Keratinocyte (primary cell): Measurements from ENCODE around the gene CDKN2B. TPM values are rescaled to one million over a fixed set of nuclear protein-coding genes. Genes with fewer than 3 reads are reported as not detected.

Source experiments
- DNase-seq: peaks from one replicate; pipeline ENCODE4 v3.0.0-alpha.2; 2011; ENCODE audit warnings: low read depth, missing footprints, low spot score
- FAIRE-seq: peaks from 2 replicates; lab custom pipeline; 2011; peaks lifted over from hg19 to GRCh38; lab: Jason Lieb, UNC
- H2AFZ ChIP-seq: 2 replicates; pipeline ENCODE4 v1.6.0; 2012; ENCODE audit warnings: low read length, control low read depth, inconsistent platforms; ENCODE audit not compliant: control insufficient read depth
- H3K27ac ChIP-seq: 2 replicates; pipeline ENCODE4 v1.5.1; 2011; ENCODE audit warnings: low read length; ENCODE audit not compliant: control insufficient read depth, insufficient read depth
- H3K27me3 ChIP-seq: 3 replicates; pipeline ENCODE4 v1.6.0; 2011; ENCODE audit warnings: low read length; ENCODE audit not compliant: control insufficient read depth, insufficient read depth; ENCODE audit errors: extremely low read depth
- H3K36me3 ChIP-seq, 2 experiments: 2 replicates in 1 of 2; 3 replicates in 1 of 2; pipeline ENCODE4 v1.5.1; 2011; ENCODE audit warnings: low read length in 2 of 2, mild to moderate bottlenecking in 1 of 2; ENCODE audit not compliant: control insufficient read depth in 2 of 2, insufficient read depth in 2 of 2; ENCODE audit errors: extremely low read depth in 1 of 2
- H3K4me1 ChIP-seq: 3 replicates; pipeline ENCODE4 v1.5.1; 2011; ENCODE audit warnings: low read length; ENCODE audit not compliant: control insufficient read depth, insufficient read depth; ENCODE audit errors: extremely low read depth
- H3K4me2 ChIP-seq: 3 replicates; pipeline ENCODE4 v1.6.0; 2011; ENCODE audit warnings: low read depth, low read length; ENCODE audit not compliant: control insufficient read depth, insufficient read depth; ENCODE audit errors: extremely low read depth
- H3K4me3 ChIP-seq, 3 experiments: fragments of 200-600 bp in 1 of 3; sonication (generic) in 1 of 3; 2 replicates in 2 of 3; 3 replicates in 1 of 3; pipeline ENCODE4 v1.5.1; 2011 to 2016; ENCODE audit warnings: low read length in 3 of 3, mild to moderate bottlenecking in 3 of 3, control low read depth in 2 of 3, inconsistent platforms in 1 of 3, low read depth in 1 of 3, mixed read lengths in 1 of 3, mixed run types in 1 of 3, moderate library complexity in 1 of 3; ENCODE audit not compliant: control insufficient read depth in 2 of 3, insufficient read depth in 2 of 3; ENCODE audit errors: extremely low read depth in 1 of 3
- H3K79me2 ChIP-seq: 2 replicates; pipeline ENCODE4 v1.6.0; 2012; ENCODE audit warnings: low read length; ENCODE audit not compliant: control insufficient read depth, insufficient read depth
- H3K9ac ChIP-seq: 3 replicates; pipeline ENCODE4 v1.6.0; 2011; ENCODE audit warnings: low read length; ENCODE audit not compliant: control insufficient read depth, insufficient read depth; ENCODE audit errors: extremely low read depth
- H3K9me1 ChIP-seq: 3 replicates; pipeline ENCODE4 v1.6.0; 2011; ENCODE audit warnings: low read length; ENCODE audit not compliant: control insufficient read depth, insufficient read depth; ENCODE audit errors: extremely low read depth
- H3K9me3 ChIP-seq: 2 replicates; pipeline ENCODE4 v1.5.1; 2012; ENCODE audit warnings: low read depth, low read length; ENCODE audit not compliant: control insufficient read depth
- H4K20me1 ChIP-seq: 3 replicates; pipeline ENCODE4 v1.6.0; 2011; ENCODE audit warnings: low read length; ENCODE audit not compliant: control insufficient read depth, insufficient read depth; ENCODE audit errors: extremely low read depth
- CTCF ChIP-seq, 3 experiments: IDR thresholded peaks in 1 of 3; conservative IDR thresholded peaks in 1 of 3; optimal IDR thresholded peaks in 1 of 3; 2 replicates in 2 of 3; 3 replicates in 1 of 3; pipeline versions ENCODE3 to v1.5.1; 2011; ENCODE audit warnings: low read length in 3 of 3, mild to moderate bottlenecking in 3 of 3, moderate library complexity in 2 of 3, control low read depth in 1 of 3, inconsistent platforms in 1 of 3; ENCODE audit not compliant: insufficient read depth in 2 of 3; ENCODE audit errors: extremely low read depth in 1 of 3
- EZH2 ChIP-seq: IDR thresholded peaks from one replicate; pipeline ENCODE4 v1.6.1; 2012; ENCODE audit warnings: inconsistent platforms, mild to moderate bottlenecking, low read length, moderate library complexity
- dilution Hi-C: fragments of 300-500 bp; cut with MboI; formaldehyde crosslinking; loops from one replicate; pipeline ENCODE4 v1.7.0; 2020; ENCODE audit warnings: low sequenced_read_pairs; ENCODE audit not compliant: extremely low pct_ligation_motif_present
- polyA plus RNA-seq, 5 experiments: library from polyadenylated mRNA; depleted of rRNA in 3 of 5; stranded (reverse) in 3 of 5; stranded (forward) in 1 of 5; unstranded in 1 of 5; fragments of >200 nt; gene quantifications; 1 replicate in 1 of 5; 2 replicates in 3 of 5; 3 replicates in 1 of 5; pipeline versions ENCODE4 v1.2.1 to v1.2.3, GENCODE V29; 2011 to 2012; ENCODE audit warnings: missing spikeins in 2 of 5, low read depth in 1 of 5, low replicate concordance in 1 of 5

The CDKN2B gene
- polyA plus RNA-seq, 1 donor (not counting 4 experiments of a cell fraction or from before 2014, with no cell fraction given): 19.9 TPM

- DNase-seq (no peak), FAIRE-seq (no peak)
- TF ChIP-seq EZH2 (no peak), CTCF (optimal IDR thresholded peaks at IDR 0.05 in 1 of 3, IDR thresholded peaks at IDR 0.05 in 1 of 3, conservative IDR thresholded peaks at IDR 0.05 in 1 of 3; ENCODE audit: extremely low read depth in 1 of 3, insufficient read depth in 2 of 3, low read length in 3 of 3) (no peak)
- H3K36me3 ChIP-seq: peaks cover 5 to 13% of the 10 kb centered on the region in 2 experiments
- no peak overlapping the region for H3K4me3 ChIP-seq
- no peak overlapping the region for H3K27ac ChIP-seq
- H3K9ac ChIP-seq: no peak overlapping the region
- peaks cover 22% of the 10 kb centered on the region for H3K9me3 ChIP-seq
- peak overlapping the region; percentile 84 for H3K4me2 ChIP-seq
- no peaks in the 10 kb centered on the region for H4K20me1 ChIP-seq
- peaks cover 14% of the 10 kb centered on the region for H3K4me1 ChIP-seq
- no peaks in the 10 kb centered on the region for H3K9me1 ChIP-seq
- dilution Hi-C loops: no loop called here
- no peak overlapping the region for H2AFZ ChIP-seq
- H3K27me3 ChIP-seq: peaks cover 43% of the 10 kb centered on the region
- no peaks in the 10 kb centered on the region for H3K79me2 ChIP-seq
Measured at GRCh38 chr9:21966140-21966851, 42.8 kb downstream of the CDKN2B start.

GRCh38 chr9:21965401-21965951 lies 43.6 kb downstream of the CDKN2B start:
- TF ChIP-seq EZH2 (no peak), CTCF (optimal IDR thresholded peaks at IDR 0.05 in 1 of 3, IDR thresholded peaks at IDR 0.05 in 1 of 3, conservative IDR thresholded peaks at IDR 0.05 in 1 of 3; ENCODE audit: extremely low read depth in 1 of 3, insufficient read depth in 2 of 3, low read length in 3 of 3) (peak; percentile 65 to 82 (median 82))
- Histone ChIP-seq H3K9me1 (no peaks in the 10 kb centered on the region), H3K9me3 (peaks cover 19% of the 10 kb centered on the region), H3K9ac (peak overlapping the region; percentile 66), H3K4me1 (peaks cover 14% of the 10 kb centered on the region), H3K27me3 (peaks cover 35% of the 10 kb centered on the region), H3K27ac (no peak overlapping the region), H2AFZ (peak overlapping the region; percentile 57), H3K36me3 (peaks cover 3 to 10% of the 10 kb centered on the region in 2 experiments), H3K79me2 (no peaks in the 10 kb centered on the region), H4K20me1 (no peaks in the 10 kb centered on the region), H3K4me3 (peak overlapping the region in 2 of 3 experiments; percentile 8 to 40), H3K4me2 (peak overlapping the region; percentile 84)
- dilution Hi-C loops: no loop called here
- DNase-seq (no peak), FAIRE-seq (peak; percentile 17)
